UCSD-AML1 (cell line): ENCODE results near the gene KCNT1.

Experiments
- DNase-seq: peaks from one replicate; lab custom pipeline; 2025; ENCODE audit not compliant: unreplicated experiment; lab: John Stamatoyannopoulos, UW

Gene KCNT1

DNA sequence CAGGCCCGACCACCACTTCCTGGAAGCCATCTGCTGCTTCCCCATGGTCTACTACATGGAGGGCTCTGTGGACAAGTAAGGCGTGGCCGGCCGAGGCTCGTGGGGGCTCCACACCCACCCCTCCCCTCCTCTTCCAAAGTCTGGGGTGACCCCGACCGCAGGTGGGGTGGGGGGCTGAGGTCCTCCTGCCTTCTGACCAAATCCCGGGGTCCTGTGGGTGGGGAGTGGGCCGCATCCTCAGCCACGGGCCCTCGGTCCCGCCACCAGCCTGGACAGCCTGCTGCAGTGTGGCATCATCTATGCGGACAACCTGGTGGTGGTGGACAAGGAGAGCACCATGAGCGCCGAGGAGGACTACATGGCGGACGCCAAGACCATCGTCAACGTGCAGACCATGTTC lies 76.4 kb downstream of the KCNT1 start:
- DNase-seq: no peak

DNA sequence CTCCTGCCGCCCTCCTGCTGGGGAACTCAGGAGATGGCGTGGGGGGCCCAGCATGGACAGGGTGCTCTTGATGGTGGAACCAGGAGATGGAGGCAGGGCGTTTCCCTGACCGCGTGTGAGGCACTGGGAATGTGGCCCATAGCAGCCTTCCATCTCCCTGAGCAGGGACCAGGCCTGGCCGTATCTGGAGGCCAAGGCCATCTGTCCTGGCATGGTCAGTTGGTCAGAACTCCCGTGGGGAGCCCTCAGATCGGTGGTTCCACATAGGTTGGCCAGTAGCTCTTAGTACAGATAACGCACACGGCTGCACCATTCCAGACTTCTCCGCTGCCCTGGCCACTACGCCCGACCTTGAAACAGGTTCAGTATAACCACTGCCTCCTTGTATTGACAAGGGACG lies 77.6 kb downstream of the KCNT1 start:
- no peak for DNase-seq

DNA sequence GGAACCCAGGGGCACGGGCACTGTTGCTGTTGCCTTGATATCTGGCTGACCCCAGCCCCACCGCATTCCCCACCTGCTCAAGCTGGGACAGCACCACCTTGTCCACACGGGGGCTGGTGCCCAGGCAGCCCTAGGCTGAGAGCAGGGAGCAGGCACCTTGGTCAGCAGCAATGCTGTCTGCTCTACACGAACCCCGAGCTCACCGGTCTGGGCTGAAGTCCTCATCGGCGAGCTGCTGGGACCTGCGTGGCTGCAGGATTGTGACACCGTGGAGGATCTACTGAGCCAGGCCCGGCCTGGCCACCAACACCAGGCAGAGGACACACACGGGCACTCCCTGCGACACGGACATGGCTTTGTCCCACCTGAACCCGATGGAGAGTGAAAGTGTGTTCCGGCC lies 78.1 kb downstream of the KCNT1 start:
- DNase-seq: no peak

DNA sequence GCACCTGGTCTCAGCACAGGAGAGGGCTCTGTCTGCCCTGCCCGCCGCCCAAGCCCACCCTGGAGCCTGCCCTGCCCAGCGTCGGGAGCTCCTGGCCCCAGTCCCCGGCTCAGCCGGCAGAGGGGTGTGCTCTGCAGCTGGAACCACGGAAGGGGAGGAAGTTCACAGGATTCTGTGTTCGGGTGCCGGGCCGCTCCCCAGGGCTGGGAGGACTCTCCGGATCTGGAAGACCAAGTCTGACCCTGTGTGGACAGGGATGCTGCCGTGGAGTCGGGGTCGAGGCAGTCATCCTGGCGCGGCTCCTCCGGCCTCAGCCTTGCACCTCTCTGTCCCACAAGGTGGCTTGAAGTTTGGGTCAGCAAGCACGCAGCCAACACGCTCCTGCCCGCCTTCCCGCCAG lies 78.6 kb downstream of the KCNT1 start:
- no peak for DNase-seq

DNA sequence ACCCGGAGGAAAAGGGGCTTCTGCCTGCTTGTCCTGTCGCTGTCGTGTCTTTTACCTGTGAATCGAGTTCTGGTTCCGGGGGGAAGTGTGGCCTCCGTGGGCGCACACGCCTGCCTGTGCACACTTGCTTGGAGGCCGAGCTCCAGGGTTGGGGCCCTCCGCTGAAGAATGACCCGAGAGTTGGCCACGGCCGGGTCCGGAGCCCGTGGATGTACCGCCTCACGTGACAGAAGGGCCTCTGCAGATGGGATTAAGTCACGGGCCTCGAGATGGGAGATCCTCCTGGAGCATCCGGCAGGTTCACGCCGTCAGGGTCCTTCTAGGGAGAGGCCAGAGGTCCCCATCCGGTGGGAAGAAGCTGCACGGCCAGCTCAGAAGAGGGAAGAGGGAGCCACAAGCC lies 81.0 kb downstream of the KCNT1 start:
- DNase-seq: no peak

DNA sequence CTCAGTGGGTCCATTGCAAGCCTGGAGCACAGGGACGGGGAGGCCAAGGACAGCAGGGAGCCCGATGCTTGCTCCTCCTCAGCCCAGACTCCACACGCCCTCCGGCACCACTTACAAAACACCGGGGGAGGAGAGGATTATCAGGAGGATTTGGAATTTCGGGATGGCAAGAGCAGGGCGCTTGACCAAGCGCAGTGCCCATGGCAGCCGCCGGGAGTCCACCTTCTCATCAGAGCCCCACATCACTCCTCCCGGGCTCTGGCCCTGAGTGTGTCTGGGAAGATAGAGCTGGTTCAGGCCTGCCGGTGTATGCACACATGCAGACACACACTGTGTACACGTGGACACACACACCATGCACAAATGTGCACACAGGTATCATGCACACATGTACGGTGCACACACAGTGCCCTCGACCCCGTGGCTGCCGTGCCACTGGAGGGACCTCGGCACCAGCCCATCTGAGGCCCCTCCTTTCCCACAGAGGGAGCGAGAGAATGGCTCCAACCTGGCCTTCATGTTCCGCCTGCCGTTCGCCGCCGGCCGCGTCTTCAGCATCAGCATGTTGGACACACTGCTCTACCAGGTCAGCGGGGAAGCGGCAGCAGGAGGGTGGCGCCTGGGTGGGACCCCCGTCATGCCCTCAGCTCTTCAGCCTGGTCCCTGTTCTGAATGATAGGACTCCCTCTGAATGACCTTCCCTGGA lies 81.7 kb downstream of the KCNT1 start:
- DNase-seq: no peak

DNA sequence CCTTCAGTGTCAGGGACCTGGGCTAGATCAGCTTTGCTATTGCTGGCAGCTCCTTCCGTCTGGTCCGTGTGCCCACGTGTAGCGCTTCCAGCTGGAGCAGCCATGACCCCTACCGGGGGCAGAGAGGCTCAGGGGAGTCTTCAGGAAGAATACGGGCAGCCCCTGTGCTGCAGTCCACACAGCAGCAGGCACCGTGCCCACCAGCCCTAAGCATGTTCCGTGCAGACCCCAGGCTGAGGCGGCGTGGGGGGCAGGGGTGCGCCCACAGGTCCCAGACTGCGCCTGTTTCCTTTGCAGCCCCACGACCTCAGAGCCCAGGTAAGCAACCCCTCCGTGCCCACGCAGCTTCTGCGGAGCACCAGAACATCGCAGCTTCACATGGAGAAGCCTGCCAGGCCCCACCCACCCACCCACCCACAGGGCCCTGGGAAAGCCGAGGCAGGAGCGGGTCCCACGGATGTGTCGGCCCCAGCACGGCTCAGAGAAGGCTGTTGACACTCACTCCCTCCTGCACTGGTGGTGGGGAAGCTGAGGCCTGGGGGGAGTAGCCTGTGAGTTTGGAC lies 83.1 kb downstream of the KCNT1 start:
- no peak for DNase-seq

DNA sequence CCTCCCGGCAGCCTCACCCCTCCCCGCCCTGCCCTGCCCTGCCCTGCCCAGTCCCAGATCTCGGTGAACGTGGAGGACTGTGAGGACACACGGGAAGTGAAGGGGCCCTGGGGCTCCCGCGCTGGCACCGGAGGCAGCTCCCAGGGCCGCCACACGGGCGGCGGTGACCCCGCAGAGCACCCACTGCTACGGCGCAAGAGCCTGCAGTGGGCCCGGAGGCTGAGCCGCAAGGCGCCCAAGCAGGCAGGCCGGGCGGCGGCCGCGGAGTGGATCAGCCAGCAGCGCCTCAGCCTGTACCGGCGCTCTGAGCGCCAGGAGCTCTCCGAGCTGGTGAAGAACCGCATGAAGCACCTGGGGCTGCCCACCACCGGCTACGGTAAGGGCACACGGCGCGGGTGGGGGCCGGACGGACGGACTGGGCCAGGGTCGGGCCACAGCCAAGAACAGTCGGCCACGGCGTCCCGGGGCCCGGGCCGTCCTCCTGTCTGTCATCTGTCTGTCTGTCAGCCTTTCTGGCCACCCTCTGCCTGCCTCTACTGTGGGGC lies 84.2 kb downstream of the KCNT1 start:
- DNase-seq: no peak

DNA sequence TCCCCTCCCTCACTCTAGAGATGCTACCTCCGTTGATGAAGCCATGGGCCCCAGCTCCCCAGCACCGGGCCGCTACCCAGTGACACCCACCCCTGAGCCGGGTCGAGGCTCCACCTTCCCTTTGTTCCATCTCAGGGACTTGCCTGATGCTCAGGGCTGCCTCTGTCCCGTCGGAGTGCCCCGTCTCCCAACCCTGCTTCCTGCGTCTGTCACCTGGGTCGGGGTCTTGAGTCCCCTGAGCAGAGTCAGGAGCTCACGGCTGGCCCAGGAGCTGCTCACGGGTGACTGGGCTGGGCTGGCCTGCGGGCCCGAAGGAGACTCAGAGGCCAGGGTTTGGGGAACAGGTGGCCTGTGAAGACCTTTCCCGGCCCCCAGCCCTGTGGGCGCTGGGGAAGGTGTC lies 85.3 kb downstream of the KCNT1 start:
- no peak for DNase-seq

DNA sequence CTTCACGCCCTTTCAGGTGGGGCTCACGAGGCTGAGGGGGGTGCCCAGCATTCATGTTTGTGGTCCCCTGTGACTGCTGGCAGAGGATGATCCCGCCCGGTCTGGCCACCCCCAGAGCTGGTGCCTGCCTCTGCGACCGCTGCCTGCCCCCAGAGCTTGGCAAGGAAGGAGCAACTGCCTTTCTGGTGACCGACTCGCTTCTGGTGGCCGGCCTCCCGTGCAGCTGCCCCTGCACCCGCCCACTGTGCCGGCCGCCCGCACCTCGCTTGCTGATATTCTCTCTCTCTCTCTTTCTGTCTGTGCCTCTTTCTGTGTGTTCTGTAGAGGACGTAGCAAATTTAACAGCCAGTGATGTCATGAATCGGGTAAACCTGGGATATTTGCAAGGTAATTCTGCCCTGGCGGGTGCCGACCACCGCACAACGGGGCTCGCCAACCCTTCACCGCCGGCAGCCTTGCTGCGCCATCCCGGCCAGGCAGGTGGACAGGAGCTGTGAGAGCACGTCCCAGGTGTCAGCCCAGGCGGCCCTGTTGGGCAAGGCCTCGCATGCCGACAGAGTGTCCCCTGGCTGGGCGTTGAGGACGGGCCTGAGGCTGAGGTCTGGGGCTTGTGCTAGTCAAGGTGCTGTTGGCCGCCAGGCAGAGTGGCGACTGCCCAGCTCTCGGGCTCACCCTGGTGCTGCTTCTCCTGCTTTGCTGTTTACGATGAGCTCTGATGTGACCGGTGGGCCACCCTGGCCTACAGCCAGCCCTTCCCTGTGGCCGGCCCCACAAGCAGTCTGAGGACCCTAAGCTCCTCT lies 86.0 kb downstream of the KCNT1 start:
- no peak for DNase-seq

DNA sequence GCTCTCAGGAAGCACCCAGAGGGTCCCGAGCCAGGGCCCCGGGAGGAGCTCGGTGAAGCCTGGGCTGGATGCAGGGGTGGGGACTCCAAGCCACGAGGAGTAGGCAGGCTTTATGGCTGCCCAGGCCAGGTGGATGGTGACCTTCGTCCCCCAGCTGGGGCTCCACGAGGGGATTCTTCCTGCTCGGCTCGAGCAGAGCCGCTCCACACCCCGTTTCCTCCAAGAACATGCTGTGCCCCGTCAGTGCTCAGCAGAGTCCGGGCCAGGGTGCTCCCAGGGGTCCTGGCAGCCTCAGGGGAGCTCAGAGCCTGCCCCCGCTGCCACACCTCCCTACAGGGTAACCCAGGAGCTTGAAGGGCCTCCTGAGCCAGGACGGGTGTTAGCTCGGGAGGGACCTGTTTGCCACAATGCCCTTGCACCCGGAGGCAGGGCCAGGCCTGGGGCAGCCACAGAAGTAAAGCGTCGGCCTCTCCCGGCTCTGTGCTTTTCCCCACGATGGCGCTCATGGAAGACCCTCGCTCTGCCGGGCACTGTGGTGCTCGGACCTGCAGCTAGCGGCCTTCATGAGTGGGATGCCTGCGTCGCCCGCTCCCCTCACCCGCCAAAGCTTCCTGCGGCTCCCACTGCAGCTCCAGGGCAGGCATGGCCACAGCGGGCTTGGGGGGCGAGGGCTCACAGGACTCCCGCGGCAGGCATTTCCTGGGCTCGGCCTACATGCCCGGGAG lies 86.8 kb downstream of the KCNT1 start:
- no peak for DNase-seq

DNA sequence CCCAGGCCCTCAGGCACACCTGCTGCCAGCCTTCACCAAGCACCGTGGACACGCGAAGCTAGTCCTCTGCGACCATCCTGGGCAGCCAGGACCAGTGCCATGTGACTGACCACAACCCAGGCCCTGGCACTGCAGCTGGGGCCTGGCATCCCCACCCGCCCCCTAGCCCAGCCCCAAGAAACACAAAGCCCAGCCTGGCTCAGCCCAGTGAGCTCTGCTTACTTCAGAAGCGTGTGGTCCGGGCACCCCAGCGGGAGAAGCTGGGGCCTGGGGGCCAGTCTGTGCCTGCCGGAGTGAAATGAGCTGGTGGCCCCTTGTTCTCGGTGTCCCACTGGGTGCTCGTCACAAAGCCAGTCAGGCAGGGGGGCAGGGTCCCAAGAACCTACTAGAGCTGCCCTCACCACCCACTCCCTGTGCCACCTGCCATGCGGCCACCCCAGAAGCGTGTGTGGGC lies 87.9 kb downstream of the KCNT1 start:
- DNase-seq: no peak

DNA sequence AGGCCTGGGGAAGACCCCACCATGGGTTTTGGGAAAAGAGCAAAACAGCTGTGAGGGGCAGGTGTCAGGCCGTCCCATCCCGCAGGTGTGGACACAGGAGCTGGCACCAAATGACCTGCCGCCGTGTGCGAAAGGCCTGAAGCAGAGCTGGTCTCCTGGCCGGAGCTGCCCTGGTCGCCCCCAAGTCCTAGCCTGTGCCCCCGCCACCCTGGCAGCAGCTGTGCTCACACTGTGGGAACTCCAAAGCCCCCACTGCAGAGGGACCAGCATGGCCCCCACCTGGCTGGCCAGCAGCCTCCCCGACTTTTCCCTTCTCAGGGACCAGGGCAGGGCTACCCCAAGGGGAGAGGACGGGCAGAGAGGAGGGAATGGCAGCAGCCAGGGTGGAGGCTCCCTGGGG lies 88.4 kb downstream of the KCNT1 start:
- no peak for DNase-seq

DNA sequence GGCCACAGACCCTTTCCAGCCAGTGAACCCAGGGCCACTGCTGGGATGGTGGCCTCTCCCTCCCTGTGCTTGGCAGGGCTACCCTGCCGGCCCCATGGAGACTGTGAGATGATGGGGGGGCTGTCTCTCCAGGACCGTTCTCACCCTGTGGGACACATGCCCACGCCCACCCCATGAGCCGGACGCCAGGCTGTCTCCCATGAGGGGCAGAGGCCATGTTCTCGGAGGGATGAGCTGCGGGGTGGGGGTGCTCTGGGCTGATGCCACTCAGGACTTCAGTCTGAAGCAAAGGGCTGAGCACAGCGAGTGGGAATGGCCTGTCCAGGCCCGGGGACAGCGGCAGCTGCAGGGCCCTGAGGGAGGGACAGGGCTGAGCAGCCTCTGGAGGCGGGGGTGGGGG lies 88.9 kb downstream of the KCNT1 start:
- DNase-seq: no peak

DNA sequence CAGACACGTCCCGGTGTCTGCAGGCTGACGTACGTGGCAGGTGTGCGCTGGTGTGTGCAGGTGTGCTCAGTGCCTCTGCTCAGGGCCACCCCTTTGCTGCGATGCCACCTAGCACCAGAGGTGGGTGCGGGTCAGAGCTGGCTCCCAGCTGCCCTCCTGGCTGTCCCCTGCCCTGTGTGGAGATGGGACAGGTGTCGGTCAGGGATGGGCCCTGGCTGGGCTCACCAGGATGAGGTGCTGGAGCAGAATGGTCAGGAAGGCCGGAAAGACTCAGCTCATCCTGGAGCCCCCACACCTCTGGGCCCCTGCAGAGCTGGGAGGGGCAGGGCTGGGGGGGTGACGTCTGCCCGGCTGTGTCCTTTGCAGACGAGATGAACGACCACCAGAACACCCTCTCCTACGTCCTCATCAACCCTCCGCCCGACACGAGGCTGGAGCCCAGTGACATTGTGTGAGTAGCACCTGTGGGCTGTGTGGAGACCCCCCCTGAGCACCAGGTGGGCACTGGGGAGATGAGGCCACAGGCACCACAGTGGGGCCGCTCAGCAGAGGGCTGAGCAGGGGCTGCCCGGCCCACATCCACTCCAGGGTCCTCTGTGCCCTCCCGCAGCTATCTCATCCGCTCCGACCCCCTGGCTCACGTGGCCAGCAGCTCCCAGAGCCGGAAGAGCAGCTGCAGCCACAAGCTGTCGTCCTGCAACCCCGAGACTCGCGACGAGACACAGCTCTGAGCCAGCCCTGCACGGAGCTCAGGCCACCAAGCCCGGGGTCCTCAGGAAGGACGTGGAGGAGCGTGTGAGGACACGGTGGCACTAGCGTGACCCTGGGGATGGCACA lies 89.7 kb downstream of the KCNT1 start:
- no peak for DNase-seq

DNA sequence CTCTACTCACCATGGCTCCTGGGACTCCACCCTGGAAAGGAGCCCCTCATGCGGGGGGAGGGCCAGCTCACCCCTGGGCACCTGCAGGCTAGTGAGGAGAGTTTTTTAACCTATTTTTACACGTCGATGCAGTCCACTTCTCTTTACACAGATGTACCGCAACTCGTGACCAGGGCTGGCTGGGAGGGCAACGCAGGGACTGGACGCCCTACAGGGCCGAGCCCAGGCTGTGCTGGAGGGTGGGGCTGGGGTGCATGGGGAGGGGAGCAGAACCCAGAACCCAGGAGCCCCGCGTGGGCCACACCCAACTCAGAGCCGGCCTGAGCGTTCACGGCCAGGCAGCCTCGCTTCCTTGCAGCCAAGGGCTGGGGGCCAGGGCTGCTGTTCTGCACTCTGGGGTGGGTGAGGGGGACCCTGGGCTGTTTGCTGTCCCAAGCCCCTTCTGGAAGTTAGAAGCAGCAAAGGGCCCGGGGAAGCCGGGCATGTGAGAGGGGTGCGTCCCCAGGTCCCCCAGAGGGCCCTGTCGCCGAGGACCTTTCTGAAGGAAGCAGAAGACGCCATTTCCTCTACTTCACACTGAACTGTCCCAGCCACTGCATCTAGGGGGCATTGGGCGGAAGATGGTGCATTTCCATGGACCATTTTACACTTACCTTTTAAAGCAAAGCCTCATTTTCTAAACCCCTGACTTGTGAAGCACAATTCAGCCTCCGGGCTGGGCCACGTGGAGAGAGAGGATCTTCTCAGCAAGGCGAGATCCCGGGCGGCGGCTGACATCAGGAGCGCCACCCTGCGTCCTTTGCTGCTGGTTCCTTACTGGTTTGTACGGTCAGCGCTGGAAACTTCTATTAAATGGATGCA lies 90.5 kb downstream of the KCNT1 start:
- DNase-seq: no peak

DNA sequence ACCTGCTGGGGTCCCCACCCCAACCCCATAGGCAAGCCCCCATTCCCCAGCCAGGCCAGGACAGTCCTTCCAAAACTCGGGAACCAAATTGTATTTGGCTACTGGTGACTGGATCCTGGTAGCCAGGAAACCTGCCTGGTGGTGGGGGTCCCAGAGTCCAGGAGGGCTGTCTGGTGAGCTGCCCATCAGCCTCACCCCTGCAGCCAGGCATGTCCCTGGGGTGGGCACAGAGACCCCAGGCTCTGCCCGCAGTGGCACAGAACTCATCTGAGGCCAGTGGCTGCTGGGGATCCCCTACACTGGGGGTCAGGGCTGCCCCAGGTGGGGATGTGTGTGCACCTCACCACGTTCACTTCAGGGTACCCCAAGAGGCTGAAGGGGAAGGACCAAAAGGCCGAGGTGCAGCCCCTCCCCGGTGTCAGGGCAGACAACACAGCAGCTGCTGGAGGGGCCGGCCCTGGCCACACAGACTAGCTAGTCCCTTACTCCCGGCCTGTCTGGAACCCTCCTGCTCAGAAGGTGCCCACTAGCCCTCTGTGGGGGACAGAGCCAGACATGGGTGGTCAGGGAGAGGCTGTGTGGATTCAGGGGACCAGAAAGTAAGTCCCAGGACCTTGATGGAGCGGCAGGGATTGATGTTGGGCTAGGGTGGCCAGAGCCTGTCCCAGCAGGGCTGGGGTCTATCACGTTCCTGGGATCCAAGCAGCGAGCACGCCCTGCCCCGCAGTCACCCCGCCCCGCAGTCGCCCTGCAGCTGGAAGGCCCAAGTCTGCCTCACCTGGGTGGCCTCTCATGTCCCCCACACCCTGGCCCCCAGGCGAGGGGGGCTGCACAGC lies 91.5 kb downstream of the KCNT1 start:
- no peak for DNase-seq

DNA sequence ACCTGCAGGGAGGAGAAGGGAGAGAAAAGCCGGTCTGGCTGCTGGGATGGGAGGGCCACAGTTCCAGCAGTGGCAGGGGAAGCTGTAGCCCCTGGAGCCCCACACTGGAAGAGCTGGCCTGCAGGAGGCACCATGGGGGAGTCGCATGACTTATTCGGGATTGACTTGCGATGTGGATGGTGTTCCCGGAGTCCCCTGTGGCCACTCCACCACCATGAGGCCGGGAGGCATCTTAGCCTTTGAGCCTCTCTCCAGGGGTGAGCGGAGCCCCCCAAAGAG lies 92.0 kb downstream of the KCNT1 start:
- DNase-seq: no peak

DNA sequence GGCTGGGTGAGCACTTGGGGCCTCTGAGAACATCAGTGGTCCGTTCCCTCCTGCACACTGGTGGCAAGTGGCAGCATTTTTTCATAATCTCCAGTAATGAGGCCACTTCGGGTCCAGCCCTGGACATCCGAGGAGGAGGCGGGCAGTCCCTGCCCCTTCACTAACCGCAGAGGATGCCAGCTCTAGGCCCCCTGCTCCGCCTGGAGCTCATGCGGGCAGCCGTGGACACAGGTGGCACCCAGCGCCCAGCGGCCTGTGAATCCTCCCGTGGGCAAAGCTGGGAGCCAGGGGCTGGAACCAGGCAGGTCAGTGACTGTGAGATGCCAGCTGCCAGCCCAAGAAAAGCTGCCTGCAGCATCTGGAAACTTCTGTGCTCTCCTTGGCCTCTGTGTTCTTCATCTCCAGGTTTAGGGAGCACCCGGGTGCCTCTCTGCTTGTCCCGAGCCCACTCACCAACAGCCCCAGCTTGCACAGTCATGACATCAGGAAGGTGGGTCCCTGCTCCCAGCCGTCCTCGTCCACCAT lies 92.4 kb downstream of the KCNT1 start:
- no peak for DNase-seq
